ENCODE measurements around the gene MYBPC2.

DNA sequence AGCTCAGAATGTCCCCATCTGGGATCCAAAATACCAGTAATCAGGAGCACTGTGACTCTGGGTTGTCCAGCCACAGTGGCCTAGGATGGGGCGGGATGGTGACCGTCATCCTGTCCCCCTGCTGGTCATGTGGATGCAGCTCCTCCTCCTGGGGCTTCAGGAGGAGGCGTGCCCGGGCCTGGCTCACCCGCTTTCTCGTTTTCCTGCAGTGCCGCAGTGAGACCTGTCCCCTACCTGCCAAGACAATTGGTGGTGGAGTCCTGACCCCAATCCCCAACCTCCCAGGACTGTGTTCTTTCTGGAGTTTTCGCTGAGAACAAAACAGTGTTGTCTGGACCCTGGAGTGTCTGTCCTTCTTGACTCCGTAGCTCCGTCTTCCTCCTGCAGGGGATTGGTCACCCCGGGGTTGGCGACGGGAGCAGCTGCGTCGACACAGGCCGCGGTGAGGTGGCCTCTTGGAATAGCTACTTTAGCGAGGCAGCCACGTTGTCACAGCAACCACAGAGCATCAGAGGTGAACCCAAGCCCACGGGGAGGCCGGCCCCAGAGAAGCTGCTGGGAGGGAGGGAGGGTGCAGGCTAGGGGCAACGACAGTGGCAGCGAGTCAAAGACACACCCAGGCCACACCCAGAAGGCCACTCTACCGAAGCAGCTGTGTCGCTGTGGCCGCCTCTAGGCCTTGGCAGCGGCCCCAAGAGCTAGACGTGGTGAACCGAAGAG, 33.5 kb downstream of the MYBPC2 start:
- TF ChIP-seq, protein P1, sequence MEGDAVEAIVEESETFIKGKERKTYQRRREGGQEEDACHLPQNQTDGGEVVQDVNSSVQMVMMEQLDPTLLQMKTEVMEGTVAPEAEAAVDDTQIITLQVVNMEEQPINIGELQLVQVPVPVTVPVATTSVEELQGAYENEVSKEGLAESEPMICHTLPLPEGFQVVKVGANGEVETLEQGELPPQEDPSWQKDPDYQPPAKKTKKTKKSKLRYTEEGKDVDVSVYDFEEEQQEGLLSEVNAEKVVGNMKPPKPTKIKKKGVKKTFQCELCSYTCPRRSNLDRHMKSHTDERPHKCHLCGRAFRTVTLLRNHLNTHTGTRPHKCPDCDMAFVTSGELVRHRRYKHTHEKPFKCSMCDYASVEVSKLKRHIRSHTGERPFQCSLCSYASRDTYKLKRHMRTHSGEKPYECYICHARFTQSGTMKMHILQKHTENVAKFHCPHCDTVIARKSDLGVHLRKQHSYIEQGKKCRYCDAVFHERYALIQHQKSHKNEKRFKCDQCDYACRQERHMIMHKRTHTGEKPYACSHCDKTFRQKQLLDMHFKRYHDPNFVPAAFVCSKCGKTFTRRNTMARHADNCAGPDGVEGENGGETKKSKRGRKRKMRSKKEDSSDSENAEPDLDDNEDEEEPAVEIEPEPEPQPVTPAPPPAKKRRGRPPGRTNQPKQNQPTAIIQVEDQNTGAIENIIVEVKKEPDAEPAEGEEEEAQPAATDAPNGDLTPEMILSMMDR (IDR thresholded peaks at IDR 0.05; ENCODE audit: insufficient read depth, low read length, poor library complexity, severe bottlenecking) = no peak
- TF ChIP-seq EZH2phosphoT487 (conservative IDR thresholded peaks at IDR 0.05; ENCODE audit: low read length) = no peak
